Psoas muscle (tissue), 8 donors: ENCODE measurements around the gene TTLL11. TPM values are rescaled to one million over a fixed set of nuclear protein-coding genes. Genes with fewer than 3 reads are reported as not detected.

Experiments used
- ATAC-seq, 4 donors: fragments of 200-7000 bp; cut with Tn5 transposase; one replicate each; pipeline ENCODE4 v1.9.1; 2020; ENCODE audit warnings: moderate library complexity in 3 of 4, mild to moderate bottlenecking in 2 of 4
- DNase-seq, 2 donors: peaks; one replicate each; pipeline ENCODE4 v3.0.0-alpha.2; 2020
- H3K27ac ChIP-seq: fragments of 200-600 bp; one replicate; pipeline ENCODE4 v1.8.0; 2022
- H3K27me3 ChIP-seq, 3 donors: fragments of 200-600 bp in 1 of 3; one replicate each; pipeline versions ENCODE4 v1.6.1 to v1.8.0; 2013 to 2022; ENCODE audit warnings: low read length in 2 of 3, mild to moderate bottlenecking in 2 of 3, moderate library complexity in 1 of 3; ENCODE audit not compliant: insufficient read depth in 3 of 3
- H3K36me3 ChIP-seq, 2 donors: fragments of 200-600 bp in 1 of 2; one replicate each; pipeline versions ENCODE4 v1.6.1 to v1.8.0; 2013 to 2022; ENCODE audit warnings: low read depth in 1 of 2, mild to moderate bottlenecking in 1 of 2, moderate library complexity in 1 of 2; ENCODE audit not compliant: insufficient read depth in 1 of 2
- H3K4me1 ChIP-seq: fragments of 200-600 bp; one replicate; pipeline ENCODE4 v1.8.0; 2022
- H3K4me3 ChIP-seq: fragments of 200-600 bp; one replicate; pipeline ENCODE4 v1.8.0; 2022; ENCODE audit warnings: mild to moderate bottlenecking
- H3K9me3 ChIP-seq: fragments of 200-600 bp; one replicate; pipeline ENCODE4 v1.8.0; 2022
- CTCF ChIP-seq: fragments of 200-600 bp; IDR thresholded peaks from one replicate; pipeline ENCODE4 v1.8.0; 2022; ENCODE audit warnings: antibody characterized with exemption
- WGBS, 3 donors: extraction: QIAGEN DNeasy Blood & Tissue Kit; methylation state at CpG; one replicate each; pipeline versions ENCODE4 v1.1.6 to v1.1.7; 2013; 5-methylcytosine and 5-hydroxymethylcytosine counted together
- intact Hi-C, 2 donors: fragments of 100-400 bp; cut with DNase I; formaldehyde crosslinking; loops; one replicate each; pipeline versions ENCODE4 v1.11.0 to v1.14.2; 2022
- polyA plus RNA-seq, 3 donors: library from polyadenylated mRNA; stranded (reverse); fragments of 200-250 nt; gene quantifications; one replicate each; pipeline ENCODE4 v1.2.3, GENCODE V29; 2013
- total RNA-seq, 4 donors: library from RNA; stranded (reverse); fragmentation: NEBNext Ultra II Directional in 2 of 4; extraction: Animal tissue kit (Norgen Biotek cat#: 25700) in 2 of 4; gene quantifications; one replicate each; pipeline versions ENCODE4 v1.2.1 to v1.2.4, GENCODE V29; 2021 to 2023
- donor health status: healthy with polysubstance abuse.
- donor health status: DM: no; HTN: no; CAD: no; lungs with moderate emphysema.
- donor health status: Bipolar disorder and iron deficiency.
- donor health status: healthy.
- donor health status: DM: yes; HTN: yes; CAD: no.
- donor health status: DM: no; HTN: no; CAD: no.
- donor health status: DM: no; HTN: no; CAD: no.
- donor health status: DM: yes; HTN: yes; CAD: no.

TTLL11 gene
- total and polyA plus RNA-seq, 7 donors = 15.1 to 56.4 (median 19.3) TPM

GRCh38 chr9:121987314-121987713 lies 105.8 kb downstream of the TTLL11 start:
- intact Hi-C loops = loop anchor here in 1 of 2 donors (5.0 kb wide), 1 partner anchor 245 kb away; no protein-coding TSS in a partner anchor
- Histone ChIP-seq H3K9me3 (no peaks in the 10 kb centered on the region), H3K27ac (peak overlapping the region; percentile 90), H3K4me3 (no peak overlapping the region), H3K4me1 (peaks cover 76% of the 10 kb centered on the region), H3K27me3 (no peaks in the 10 kb centered on the region), H3K36me3 (peaks cover 2 to 12% of the 10 kb centered on the region in 2 donors)
- ATAC-seq (no peak), DNase-seq (no peak)
- WGBS, 3 donors = 66 to 88% (median 80%) methylated on average over 7 of the region's 7 CpGs
- no peak for TF ChIP-seq CTCF

GRCh38 chr9:121985792-121986494 lies 107.2 kb downstream of the TTLL11 start:
- 60 to 66% (median 60%) methylated on average over 14 of the region's 14 CpGs for WGBS, 3 donors
- peaks cover 6% of the 10 kb centered on the region for H3K9me3 ChIP-seq
- TF ChIP-seq CTCF = peak; percentile 42
- intact Hi-C loops = loop anchor here in 1 of 2 donors (5.0 kb wide), 1 partner anchor 244 kb away; no protein-coding TSS in a partner anchor
- ATAC-seq = peak; percentile 84 to 87 (median 85)
- DNase-seq = peak; percentile 80 to 88
- H3K36me3 ChIP-seq = peaks cover 2 to 12% of the 10 kb centered on the region in 2 donors
- H3K4me1 ChIP-seq = peaks cover 67% of the 10 kb centered on the region
- peak overlapping the region; percentile 90 for H3K27ac ChIP-seq
- no peaks in the 10 kb centered on the region for H3K27me3 ChIP-seq
- no peak overlapping the region for H3K4me3 ChIP-seq

- peak overlapping the region; percentile 90 for H3K27ac ChIP-seq
- 36 to 49% (median 41%) methylated on average over 7 of the region's 7 CpGs for WGBS, 3 donors
- no peaks in the 10 kb centered on the region for H3K27me3 ChIP-seq
- no peak overlapping the region for H3K4me3 ChIP-seq
- ATAC-seq (peak; percentile 83 to 90 (median 89)), DNase-seq (peak in 1 of 2 donors; percentile 47)
- intact Hi-C loops = loop anchor here in 1 of 2 donors (5.0 kb wide), 2 partner anchors 88 to 243 kb away; no protein-coding TSS in a partner anchor
- peaks cover 58% of the 10 kb centered on the region for H3K4me1 ChIP-seq
- H3K36me3 ChIP-seq = peaks cover 2 to 12% of the 10 kb centered on the region in 2 donors
- no peak for TF ChIP-seq CTCF
- peaks cover 7% of the 10 kb centered on the region for H3K9me3 ChIP-seq
These were observed 108.2 kb downstream of the TTLL11 start for GRCh38 chr9:121984726-121985402.

GRCh38 chr9:121983736-121984135 lies 109.4 kb downstream of the TTLL11 start:
- H3K27ac ChIP-seq = peak overlapping the region; percentile 90
- no peak for TF ChIP-seq CTCF
- WGBS, 3 donors = 86 to 89% (median 88%) methylated on average over 2 of the region's 2 CpGs
- H3K27me3 ChIP-seq = no peaks in the 10 kb centered on the region
- intact Hi-C loops = loop anchor here in 1 of 2 donors (5.0 kb wide), 1 partner anchor 86 kb away; no protein-coding TSS in a partner anchor
- no peak for ATAC-seq
- H3K4me1 ChIP-seq = peaks cover 49% of the 10 kb centered on the region
- peaks cover 0 to 2% of the 10 kb centered on the region in 2 donors for H3K36me3 ChIP-seq
- no peak overlapping the region for H3K4me3 ChIP-seq
- peaks cover 7% of the 10 kb centered on the region for H3K9me3 ChIP-seq
- DNase-seq = no peak
